ENCODE data around the gene NNT. TPM values are rescaled to one million over a fixed set of nuclear protein-coding genes. Genes with fewer than 3 reads are reported as not detected.

NNT gene
- total and polyA plus RNA-seq, 10 of the 15 experiments (the other 5 are each of a cell fraction or from before 2014, with no cell fraction given): 20.8 to 73.1 (median 51.9) TPM

DNA sequence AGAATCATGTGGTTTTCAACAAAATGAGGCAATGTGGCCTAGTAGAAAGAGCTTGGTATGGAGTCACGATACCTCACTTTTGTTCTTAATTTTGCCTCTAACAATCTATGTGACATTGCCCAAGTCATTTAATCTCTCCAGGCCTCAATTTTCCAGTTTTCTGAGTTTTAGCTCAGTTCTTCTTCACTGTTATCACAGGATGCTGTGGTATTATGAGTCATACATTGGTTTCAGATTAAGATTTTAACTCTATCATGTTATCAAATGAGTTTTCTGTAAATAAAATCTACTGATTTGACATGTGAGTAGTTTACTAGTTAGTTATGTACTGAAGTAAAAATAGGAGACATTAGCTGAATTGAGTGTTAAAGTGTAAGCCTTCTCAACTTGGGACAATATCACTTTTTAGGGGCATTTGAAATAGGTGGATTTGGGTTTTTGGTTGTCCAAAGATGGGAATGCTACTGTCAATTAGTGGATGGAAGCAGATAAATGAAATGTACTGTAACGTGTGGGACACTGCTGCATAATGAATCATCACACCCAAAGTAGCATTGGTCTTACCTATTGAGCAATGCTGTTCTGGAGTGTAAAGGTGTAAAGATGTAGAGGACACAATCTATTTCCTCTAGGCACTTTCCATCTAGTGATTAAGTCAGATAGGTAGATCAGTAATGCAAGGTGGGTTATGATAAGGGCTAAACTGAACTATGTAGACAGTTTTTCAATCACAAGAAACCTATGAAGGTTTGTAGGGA lies 73.3 kb downstream of the NNT start:
- in situ Hi-C loops (cut with MboI) (no loop called here), intact Hi-C loops (cut with micrococcal nuclease; ENCODE audit: unreplicated experiment) (no loop called here)
- Histone ChIP-seq H3K27ac (ENCODE audit: control insufficient read depth, insufficient read depth) (no peak overlapping the region), H4K20me1 (ENCODE audit: control insufficient read depth, insufficient read depth) (no peaks in the 10 kb centered on the region), H3K9me3 (replicated peaks; ENCODE audit: control insufficient read depth, insufficient read depth, low read length) (no peaks in the 10 kb centered on the region), H3K27me3 (replicated peaks in 1 of 2; ENCODE audit: control insufficient read depth in 2 of 2, insufficient read depth in 2 of 2, low read length in 1 of 2) (no peaks in the 10 kb centered on the region), H3K4me2 (ENCODE audit: control insufficient read depth, insufficient read depth) (no peak overlapping the region), H3K9ac (ENCODE audit: control insufficient read depth, insufficient read depth, low read length) (no peak overlapping the region), H3K79me2 (ENCODE audit: control insufficient read depth, insufficient read depth, low read length) (no peaks in the 10 kb centered on the region), H3K4me3 (no peak overlapping the region), H3K4me1 (ENCODE audit: control insufficient read depth, insufficient read depth, low read length) (no peaks in the 10 kb centered on the region), H2AFZ (ENCODE audit: control insufficient read depth, low read depth, low read length) (no peak overlapping the region), H3K36me3 (ENCODE audit: control insufficient read depth in 2 of 2, insufficient read depth in 2 of 2, low read length in 1 of 2) (peaks cover 3 to 13% of the 10 kb centered on the region in 2 experiments; a peak in 3 of 4 replicates)
- DNase-seq (ENCODE audit: low read depth, low spot score) (no peak), ATAC-seq (no peak), FAIRE-seq (peak; percentile 35)
- 96% methylated on average over 2 of the region's 2 CpGs for WGBS (ENCODE audit: insufficient coverage, insufficient replicate concordance, low lambda C conversion rate, missing lambda C conversion rate)
- ChIA-PET POLR2A (no interaction called here), CTCF (interaction anchor here (0.9 to 1.0 kb wide), 2 partner anchors 16 to 45 kb away, joined by 3 to 4 read pairs; no protein-coding TSS in a partner anchor), SMC1A (ENCODE audit: uncharacterized antibody, unreplicated experiment) (interaction anchor here (1.6 to 1.8 kb wide), 2 partner anchors 12 to 18 kb away, joined by 3 to 6 read pairs; no protein-coding TSS in a partner anchor), RAD21 (ENCODE audit: unreplicated experiment) (no interaction called here)
- TF ChIP-seq SIN3A (IDR thresholded peaks at IDR 0.05; ENCODE audit: low read depth, low read length) (no peak), MTA3 (IDR thresholded peaks at IDR 0.05; ENCODE audit: borderline replicate concordance, low read length) (no peak), SP1 (IDR thresholded peaks at IDR 0.05; ENCODE audit: low read depth, low read length) (no peak), EP300 (IDR thresholded peaks at IDR 0.05; ENCODE audit: borderline replicate concordance in 1 of 2, control insufficient read depth in 1 of 2, low read depth in 2 of 2, low read length in 2 of 2) (no peak), CBFB (IDR thresholded peaks at IDR 0.05; ENCODE audit: low read depth) (no peak), SMAD5 (IDR thresholded peaks at IDR 0.05; ENCODE audit: low read depth) (no peak), CBX5 (IDR thresholded peaks at IDR 0.05; ENCODE audit: low read depth) (no peak)
- TF ChIP-seq, protein P1, sequence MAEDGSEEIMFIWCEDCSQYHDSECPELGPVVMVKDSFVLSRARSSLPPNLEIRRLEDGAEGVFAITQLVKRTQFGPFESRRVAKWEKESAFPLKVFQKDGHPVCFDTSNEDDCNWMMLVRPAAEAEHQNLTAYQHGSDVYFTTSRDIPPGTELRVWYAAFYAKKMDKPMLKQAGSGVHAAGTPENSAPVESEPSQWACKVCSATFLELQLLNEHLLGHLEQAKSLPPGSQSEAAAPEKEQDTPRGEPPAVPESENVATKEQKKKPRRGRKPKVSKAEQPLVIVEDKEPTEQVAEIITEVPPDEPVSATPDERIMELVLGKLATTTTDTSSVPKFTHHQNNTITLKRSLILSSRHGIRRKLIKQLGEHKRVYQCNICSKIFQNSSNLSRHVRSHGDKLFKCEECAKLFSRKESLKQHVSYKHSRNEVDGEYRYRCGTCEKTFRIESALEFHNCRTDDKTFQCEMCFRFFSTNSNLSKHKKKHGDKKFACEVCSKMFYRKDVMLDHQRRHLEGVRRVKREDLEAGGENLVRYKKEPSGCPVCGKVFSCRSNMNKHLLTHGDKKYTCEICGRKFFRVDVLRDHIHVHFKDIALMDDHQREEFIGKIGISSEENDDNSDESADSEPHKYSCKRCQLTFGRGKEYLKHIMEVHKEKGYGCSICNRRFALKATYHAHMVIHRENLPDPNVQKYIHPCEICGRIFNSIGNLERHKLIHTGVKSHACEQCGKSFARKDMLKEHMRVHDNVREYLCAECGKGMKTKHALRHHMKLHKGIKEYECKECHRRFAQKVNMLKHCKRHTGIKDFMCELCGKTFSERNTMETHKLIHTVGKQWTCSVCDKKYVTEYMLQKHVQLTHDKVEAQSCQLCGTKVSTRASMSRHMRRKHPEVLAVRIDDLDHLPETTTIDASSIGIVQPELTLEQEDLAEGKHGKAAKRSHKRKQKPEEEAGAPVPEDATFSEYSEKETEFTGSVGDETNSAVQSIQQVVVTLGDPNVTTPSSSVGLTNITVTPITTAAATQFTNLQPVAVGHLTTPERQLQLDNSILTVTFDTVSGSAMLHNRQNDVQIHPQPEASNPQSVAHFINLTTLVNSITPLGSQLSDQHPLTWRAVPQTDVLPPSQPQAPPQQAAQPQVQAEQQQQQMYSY (CRISPR knock-in tag; IDR thresholded peaks at IDR 0.05): no peak
- BruUV-seq (replicated peaks): no TSS peak

Data from GM12878 (cell line).